WTC11 (cell line): ENCODE measurements around the gene RBFA. TPM values are rescaled to one million over a fixed set of nuclear protein-coding genes. Genes with fewer than 3 reads are reported as not detected.

Experiments used
- ATAC-seq: fragments of 200-7000 bp; cut with Tn5 transposase; 2 replicates; pipeline ENCODE4 v1.10.0; 2021; ENCODE audit warnings: mild to moderate bottlenecking, moderate library complexity
- CTCF ChIA-PET: fragments of 300-600 bp; sonication (Branson Sonifier 250); formaldehyde crosslinking; loops from one replicate; lab custom pipeline; 2021; ENCODE audit warnings: antibody characterized with exemption; lab: Charles Lee
- POLR2A ChIA-PET: fragments of 350-600 bp; sonication (Branson Sonifier 250); formaldehyde crosslinking; loops from one replicate; lab custom pipeline; 2021; ENCODE audit warnings: antibody characterized with exemption; lab: Charles Lee
- DNase-seq: peaks from one replicate; pipeline ENCODE4 v3.0.0; 2021; ENCODE audit warnings: low spot score
- H3K27ac Mint-ChIP-seq: 2 replicates; pipeline ENCODE4 v1.8.0; 2021; ENCODE audit warnings: mixed read lengths
- H3K27me3 Mint-ChIP-seq: 2 replicates; pipeline ENCODE4 v1.8.0; 2021; ENCODE audit warnings: low read depth, mild to moderate bottlenecking, moderate library complexity, mixed read lengths
- H3K36me3 Mint-ChIP-seq: 2 replicates; pipeline ENCODE4 v1.8.0; 2021; ENCODE audit warnings: mixed read lengths
- H3K4me1 Mint-ChIP-seq: 2 replicates; pipeline ENCODE4 v1.8.0; 2022; ENCODE audit warnings: mixed read lengths
- H3K4me3 Mint-ChIP-seq: 2 replicates; pipeline ENCODE4 v1.8.0; 2021; ENCODE audit warnings: mild to moderate bottlenecking, moderate library complexity, mixed read lengths
- H3K9me3 Mint-ChIP-seq: 2 replicates; pipeline ENCODE4 v1.8.0; 2021; ENCODE audit warnings: mixed read lengths
- AR ChIP-seq: fragments of 250-450 bp; sonication (Bioruptor Pico); IDR thresholded peaks from 2 replicates; pipeline ENCODE4 v1.9.0; 2021; ENCODE audit warnings: mild to moderate bottlenecking
- CTCF ChIP-seq: fragments of 200-600 bp; IDR thresholded peaks from 2 replicates; pipeline ENCODE4 v1.8.0; 2022; ENCODE audit warnings: antibody characterized with exemption
- ESRRA ChIP-seq: sonication (generic); formaldehyde crosslinking; IDR thresholded peaks from 2 replicates; pipeline ENCODE4 v1.8.1; 2022; ENCODE audit warnings: mild to moderate bottlenecking, missing genetic modification reagents, borderline replicate concordance
- GRHL2 ChIP-seq: fragments of 250-450 bp; sonication (Bioruptor Pico); IDR thresholded peaks from 2 replicates; pipeline ENCODE4 v1.8.0; 2022; ENCODE audit warnings: mild to moderate bottlenecking, moderate library complexity; ENCODE audit not compliant: insufficient replicate concordance, severe bottlenecking
- KAT7 ChIP-seq: sonication (generic); formaldehyde crosslinking; IDR thresholded peaks from 2 replicates; pipeline ENCODE4 v1.8.1; 2023; ENCODE audit warnings: missing genetic modification reagents, mild to moderate bottlenecking, borderline replicate concordance
- NFYB ChIP-seq: sonication (generic); formaldehyde crosslinking; conservative IDR thresholded peaks from 2 replicates; pipeline ENCODE4 v1.8.0; 2022; ENCODE audit warnings: low read depth, missing genetic modification reagents
- NR1H2 ChIP-seq: sonication (generic); formaldehyde crosslinking; IDR thresholded peaks from 2 replicates; pipeline ENCODE4 v1.9.0; 2021; ENCODE audit warnings: mild to moderate bottlenecking, moderate library complexity, missing genetic modification reagents
- OVOL2 ChIP-seq: fragments of 250-450 bp; sonication (Bioruptor Pico); IDR thresholded peaks from 2 replicates; pipeline ENCODE4 v1.9.0; 2021; ENCODE audit warnings: mild to moderate bottlenecking, borderline replicate concordance
- SOX15 ChIP-seq: fragments of 250-450 bp; sonication (Bioruptor Pico); IDR thresholded peaks from 2 replicates; pipeline ENCODE4 v1.9.0; 2021; ENCODE audit warnings: mild to moderate bottlenecking
- TEAD1 ChIP-seq: sonication (generic); formaldehyde crosslinking; IDR thresholded peaks from 2 replicates; pipeline ENCODE4 v1.8.0; 2022; ENCODE audit warnings: mild to moderate bottlenecking, missing genetic modification reagents
- TEAD4 ChIP-seq: sonication (generic); formaldehyde crosslinking; IDR thresholded peaks from 2 replicates; pipeline ENCODE4 v1.8.0; 2022; ENCODE audit warnings: mild to moderate bottlenecking, missing genetic modification reagents
- ZBTB21 ChIP-seq: sonication (generic); formaldehyde crosslinking; IDR thresholded peaks from 2 replicates; pipeline ENCODE4 v1.8.1; 2023; ENCODE audit warnings: mild to moderate bottlenecking, missing genetic modification reagents, borderline replicate concordance
- ZMAT4 ChIP-seq: fragments of 250-450 bp; sonication (Bioruptor Pico); IDR thresholded peaks from 2 replicates; pipeline ENCODE4 v1.9.0; 2021; ENCODE audit warnings: mild to moderate bottlenecking
- ZNF416 ChIP-seq: fragments of 250-450 bp; sonication (Bioruptor Pico); IDR thresholded peaks from 2 replicates; pipeline ENCODE4 v1.9.0; 2021; ENCODE audit warnings: mild to moderate bottlenecking, inconsistent platforms
- ZSCAN18 ChIP-seq: fragments of 250-450 bp; sonication (Bioruptor Pico); IDR thresholded peaks from 2 replicates; pipeline ENCODE4 v2.1.2; 2022; ENCODE audit warnings: mild to moderate bottlenecking, moderate library complexity
- total RNA-seq: library from RNA; stranded (reverse); gene quantifications from 3 replicates; pipeline ENCODE4 v1.2.3, GENCODE V29; 2021
- TF ChIP-seq, protein P1 (sequence below): sonication (generic); formaldehyde crosslinking; IDR thresholded peaks from 2 replicates; pipeline ENCODE4 v1.8.1; 2022; ENCODE audit warnings: mild to moderate bottlenecking, moderate library complexity, missing genetic modification reagents
- TF ChIP-seq, protein P2 (sequence below): sonication (generic); formaldehyde crosslinking; IDR thresholded peaks from 2 replicates; pipeline ENCODE4 v1.8.1; 2023; ENCODE audit warnings: mild to moderate bottlenecking, missing genetic modification reagents
- TF ChIP-seq, protein P3 (sequence below): sonication (generic); formaldehyde crosslinking; IDR thresholded peaks from 2 replicates; pipeline ENCODE4 v1.8.0; 2023; ENCODE audit warnings: missing genetic modification reagents
- TF ChIP-seq, protein P4 (sequence below): sonication (generic); formaldehyde crosslinking; IDR thresholded peaks from 2 replicates; pipeline ENCODE4 v1.8.1; 2022; ENCODE audit warnings: mild to moderate bottlenecking, missing genetic modification reagents, moderate library complexity, borderline replicate concordance

RBFA gene
- total RNA-seq, 1 experiment from 2014 or later, result 37.1 TPM

DNA sequence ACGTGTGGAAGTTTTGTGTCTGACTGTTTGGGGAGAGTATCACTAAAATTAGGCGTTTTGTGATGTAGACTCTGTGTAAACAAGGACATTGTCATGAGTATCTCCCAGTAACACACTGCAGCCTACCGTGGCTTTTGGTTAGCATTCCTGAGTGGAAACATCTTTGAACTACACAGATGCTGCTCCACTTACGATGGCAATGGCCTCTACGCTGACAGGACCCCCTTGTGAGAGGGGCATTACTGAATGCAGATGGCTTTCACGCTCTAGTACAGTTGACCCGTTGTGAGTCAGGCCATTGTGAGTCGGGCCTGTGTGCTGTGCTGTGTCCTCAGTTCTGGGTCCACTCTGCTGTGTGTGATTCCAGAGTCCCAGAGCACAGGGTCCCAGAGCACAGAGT, 40.5 kb downstream of the RBFA start:
- H3K36me3 Mint-ChIP-seq, result peaks cover 16% of the 10 kb centered on the region
- POLR2A ChIA-PET, result no interaction called here
- peaks cover 16% of the 10 kb centered on the region for H3K9me3 Mint-ChIP-seq
- no peak for DNase-seq
- H3K4me1 Mint-ChIP-seq, result peaks cover 5% of the 10 kb centered on the region
- H3K27ac Mint-ChIP-seq, result peak overlapping the region; percentile 69
- no peak overlapping the region for H3K4me3 Mint-ChIP-seq
- no peak for ATAC-seq
- TF ChIP-seq, protein P1, sequence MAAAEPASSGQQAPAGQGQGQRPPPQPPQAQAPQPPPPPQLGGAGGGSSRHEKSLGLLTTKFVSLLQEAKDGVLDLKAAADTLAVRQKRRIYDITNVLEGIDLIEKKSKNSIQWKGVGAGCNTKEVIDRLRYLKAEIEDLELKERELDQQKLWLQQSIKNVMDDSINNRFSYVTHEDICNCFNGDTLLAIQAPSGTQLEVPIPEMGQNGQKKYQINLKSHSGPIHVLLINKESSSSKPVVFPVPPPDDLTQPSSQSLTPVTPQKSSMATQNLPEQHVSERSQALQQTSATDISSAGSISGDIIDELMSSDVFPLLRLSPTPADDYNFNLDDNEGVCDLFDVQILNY, result no peak
- TF ChIP-seq ESRRA (no peak), ZNF416 (CRISPR knock-in tag) (no peak), NR1H2 (no peak), ZMAT4 (CRISPR knock-in tag) (no peak), ZSCAN18 (CRISPR knock-in tag) (no peak)
- TF ChIP-seq, protein P2, sequence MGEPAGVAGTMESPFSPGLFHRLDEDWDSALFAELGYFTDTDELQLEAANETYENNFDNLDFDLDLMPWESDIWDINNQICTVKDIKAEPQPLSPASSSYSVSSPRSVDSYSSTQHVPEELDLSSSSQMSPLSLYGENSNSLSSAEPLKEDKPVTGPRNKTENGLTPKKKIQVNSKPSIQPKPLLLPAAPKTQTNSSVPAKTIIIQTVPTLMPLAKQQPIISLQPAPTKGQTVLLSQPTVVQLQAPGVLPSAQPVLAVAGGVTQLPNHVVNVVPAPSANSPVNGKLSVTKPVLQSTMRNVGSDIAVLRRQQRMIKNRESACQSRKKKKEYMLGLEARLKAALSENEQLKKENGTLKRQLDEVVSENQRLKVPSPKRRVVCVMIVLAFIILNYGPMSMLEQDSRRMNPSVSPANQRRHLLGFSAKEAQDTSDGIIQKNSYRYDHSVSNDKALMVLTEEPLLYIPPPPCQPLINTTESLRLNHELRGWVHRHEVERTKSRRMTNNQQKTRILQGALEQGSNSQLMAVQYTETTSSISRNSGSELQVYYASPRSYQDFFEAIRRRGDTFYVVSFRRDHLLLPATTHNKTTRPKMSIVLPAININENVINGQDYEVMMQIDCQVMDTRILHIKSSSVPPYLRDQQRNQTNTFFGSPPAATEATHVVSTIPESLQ (CRISPR knock-in tag), result no peak
- TF ChIP-seq, all 79 proteins: peak for 0
- no peaks in the 10 kb centered on the region; the same call in 1 of the 2 replicates for H3K27me3 Mint-ChIP-seq
- CTCF ChIA-PET, result no interaction called here

DNA sequence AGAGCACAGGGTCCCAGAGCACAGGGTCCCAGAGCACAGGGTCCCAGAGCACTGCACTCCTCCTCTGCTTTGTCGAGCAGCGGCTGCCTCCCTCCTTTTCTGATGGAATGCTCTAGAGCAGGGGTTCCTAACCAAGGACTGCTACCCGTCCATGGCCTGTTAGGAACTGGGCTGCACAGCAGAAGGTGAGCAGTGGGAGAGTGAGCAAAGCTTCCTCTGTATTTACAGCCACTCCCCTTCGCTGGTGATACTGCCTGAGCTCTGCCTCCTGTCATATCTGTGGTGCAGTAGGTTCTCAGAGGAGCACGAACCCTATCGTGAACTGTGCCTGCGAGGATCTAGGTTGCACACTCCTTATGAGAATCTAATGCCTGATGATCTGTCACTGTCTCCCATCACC, 41.7 kb downstream of the RBFA start:
- DNase-seq (no peak), ATAC-seq (no peak)
- peaks cover 5% of the 10 kb centered on the region for H3K4me1 Mint-ChIP-seq
- ChIA-PET CTCF (no interaction called here), POLR2A (no interaction called here)
- peaks cover 16% of the 10 kb centered on the region for H3K9me3 Mint-ChIP-seq
- H3K4me3 Mint-ChIP-seq, result no peak overlapping the region
- TF ChIP-seq, protein P3, sequence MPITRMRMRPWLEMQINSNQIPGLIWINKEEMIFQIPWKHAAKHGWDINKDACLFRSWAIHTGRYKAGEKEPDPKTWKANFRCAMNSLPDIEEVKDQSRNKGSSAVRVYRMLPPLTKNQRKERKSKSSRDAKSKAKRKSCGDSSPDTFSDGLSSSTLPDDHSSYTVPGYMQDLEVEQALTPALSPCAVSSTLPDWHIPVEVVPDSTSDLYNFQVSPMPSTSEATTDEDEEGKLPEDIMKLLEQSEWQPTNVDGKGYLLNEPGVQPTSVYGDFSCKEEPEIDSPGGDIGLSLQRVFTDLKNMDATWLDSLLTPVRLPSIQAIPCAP (CRISPR knock-in tag), result no peak
- TF ChIP-seq ZBTB21 (CRISPR knock-in tag), result no peak
- no peak for TF ChIP-seq CTCF
- no peak for TF ChIP-seq GRHL2 (CRISPR knock-in tag)
- no peak for TF ChIP-seq OVOL2 (CRISPR knock-in tag)
- H3K36me3 Mint-ChIP-seq, result peaks cover 16% of the 10 kb centered on the region
- no peak overlapping the region for H3K27ac Mint-ChIP-seq
- H3K27me3 Mint-ChIP-seq, result no peaks in the 10 kb centered on the region; the same call in 1 of the 2 replicates

- CTCF ChIA-PET, result no interaction called here
- POLR2A ChIA-PET, result no interaction called here
- Mint-ChIP-seq H3K27me3 (no peaks in the 10 kb centered on the region; the same call in 1 of the 2 replicates), H3K27ac (no peak overlapping the region), H3K36me3 (peaks cover 16% of the 10 kb centered on the region), H3K4me3 (no peak overlapping the region), H3K4me1 (peaks cover 5% of the 10 kb centered on the region), H3K9me3 (peaks cover 16% of the 10 kb centered on the region)
- DNase-seq (no peak), ATAC-seq (no peak)
- TF ChIP-seq TEAD4 (no peak), NFYB (CRISPR knock-in tag) (no peak), TEAD1 (CRISPR knock-in tag) (no peak), KAT7 (no peak), SOX15 (CRISPR knock-in tag) (no peak), CTCF (no peak), AR (CRISPR knock-in tag) (no peak)
- TF ChIP-seq, protein P4, sequence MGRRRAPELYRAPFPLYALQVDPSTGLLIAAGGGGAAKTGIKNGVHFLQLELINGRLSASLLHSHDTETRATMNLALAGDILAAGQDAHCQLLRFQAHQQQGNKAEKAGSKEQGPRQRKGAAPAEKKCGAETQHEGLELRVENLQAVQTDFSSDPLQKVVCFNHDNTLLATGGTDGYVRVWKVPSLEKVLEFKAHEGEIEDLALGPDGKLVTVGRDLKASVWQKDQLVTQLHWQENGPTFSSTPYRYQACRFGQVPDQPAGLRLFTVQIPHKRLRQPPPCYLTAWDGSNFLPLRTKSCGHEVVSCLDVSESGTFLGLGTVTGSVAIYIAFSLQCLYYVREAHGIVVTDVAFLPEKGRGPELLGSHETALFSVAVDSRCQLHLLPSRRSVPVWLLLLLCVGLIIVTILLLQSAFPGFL, result no peak
These were observed 42.1 kb downstream of the RBFA start for GRCh38 chr18:80076379-80076778.
